ENCODE data around the gene GALNT14. TPM values are rescaled to one million over a fixed set of nuclear protein-coding genes. Genes with fewer than 3 reads are reported as not detected.

GALNT14 gene
- total and polyA plus RNA-seq, 4 donors: 0.85 to 2.8 (median 2.4) TPM

- ATAC-seq (ENCODE audit: insufficient read depth, low FRiP score): no peak
- peak in 2 of 3 donors; percentile 17 to 20 for DNase-seq
- Histone ChIP-seq H3K9me3 (ENCODE audit: control insufficient read depth in 4 of 4, insufficient read depth in 3 of 4, low read length in 3 of 4) (peaks cover 0 to 6% (median 0%) of the 10 kb centered on the region in 4 donors), H3K27ac (ENCODE audit: low read depth in 1 of 2, low read length in 1 of 2) (no peak overlapping the region), H3K4me1 (ENCODE audit: control insufficient read depth in 5 of 5, insufficient read depth in 5 of 5, low read length in 5 of 5) (peaks cover 0 to 16% (median 4%) of the 10 kb centered on the region in 5 donors), H3K27me3 (ENCODE audit: control insufficient read depth in 3 of 3, insufficient read depth in 3 of 3, low read length in 2 of 3) (peaks cover 0 to 12% (median 3%) of the 10 kb centered on the region in 3 donors), H3K9ac (ENCODE audit: insufficient read depth in 1 of 2, low read length in 2 of 2) (no peak overlapping the region), H3K36me3 (ENCODE audit: control insufficient read depth in 4 of 4, insufficient read depth in 4 of 4, low read length in 4 of 4) (no peaks in the 10 kb centered on the region), H3K4me3 (no peak overlapping the region)
- TF ChIP-seq, protein P1, sequence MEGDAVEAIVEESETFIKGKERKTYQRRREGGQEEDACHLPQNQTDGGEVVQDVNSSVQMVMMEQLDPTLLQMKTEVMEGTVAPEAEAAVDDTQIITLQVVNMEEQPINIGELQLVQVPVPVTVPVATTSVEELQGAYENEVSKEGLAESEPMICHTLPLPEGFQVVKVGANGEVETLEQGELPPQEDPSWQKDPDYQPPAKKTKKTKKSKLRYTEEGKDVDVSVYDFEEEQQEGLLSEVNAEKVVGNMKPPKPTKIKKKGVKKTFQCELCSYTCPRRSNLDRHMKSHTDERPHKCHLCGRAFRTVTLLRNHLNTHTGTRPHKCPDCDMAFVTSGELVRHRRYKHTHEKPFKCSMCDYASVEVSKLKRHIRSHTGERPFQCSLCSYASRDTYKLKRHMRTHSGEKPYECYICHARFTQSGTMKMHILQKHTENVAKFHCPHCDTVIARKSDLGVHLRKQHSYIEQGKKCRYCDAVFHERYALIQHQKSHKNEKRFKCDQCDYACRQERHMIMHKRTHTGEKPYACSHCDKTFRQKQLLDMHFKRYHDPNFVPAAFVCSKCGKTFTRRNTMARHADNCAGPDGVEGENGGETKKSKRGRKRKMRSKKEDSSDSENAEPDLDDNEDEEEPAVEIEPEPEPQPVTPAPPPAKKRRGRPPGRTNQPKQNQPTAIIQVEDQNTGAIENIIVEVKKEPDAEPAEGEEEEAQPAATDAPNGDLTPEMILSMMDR (IDR thresholded peaks at IDR 0.05; ENCODE audit: control extremely low read depth, extremely low read depth): no peak
- 87 to 90% methylated on average over 14 of the region's 14 CpGs for WGBS, 2 donors
Observed at GRCh38 chr2:30899516-30900054, 238.7 kb downstream of the GALNT14 start.

DNA sequence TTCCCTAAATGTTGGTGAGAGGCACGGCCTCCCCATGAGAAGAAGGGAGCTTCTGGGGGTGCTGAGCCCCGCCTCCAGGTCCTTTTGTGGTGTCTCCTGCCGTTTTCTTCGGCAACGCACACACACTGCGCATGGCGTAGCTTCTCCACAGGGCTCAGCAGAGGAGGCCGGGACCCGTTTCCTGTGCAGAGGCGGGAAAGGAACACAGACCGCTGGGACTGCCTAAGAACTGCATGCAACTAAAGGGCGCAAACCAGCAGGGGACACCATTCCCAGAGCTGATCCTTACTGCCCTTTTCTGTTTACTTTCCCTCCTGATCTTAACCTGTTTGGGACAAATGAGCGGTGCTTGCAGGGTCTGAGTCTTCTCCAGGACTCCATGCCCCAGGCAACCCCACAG, 240.7 kb downstream of the GALNT14 start:
- peaks cover 0 to 16% (median 4%) of the 10 kb centered on the region in 5 donors for H3K4me1 ChIP-seq (ENCODE audit: control insufficient read depth in 5 of 5, insufficient read depth in 5 of 5, low read length in 5 of 5)
- TF ChIP-seq, protein P1 (IDR thresholded peaks at IDR 0.05; ENCODE audit: control extremely low read depth, extremely low read depth): no peak
- H3K9ac ChIP-seq (ENCODE audit: insufficient read depth in 1 of 2, low read length in 2 of 2): no peak overlapping the region
- no peak overlapping the region for H3K27ac ChIP-seq (ENCODE audit: low read depth in 1 of 2, low read length in 1 of 2)
- no peak for DNase-seq
- H3K36me3 ChIP-seq (ENCODE audit: control insufficient read depth in 4 of 4, insufficient read depth in 4 of 4, low read length in 4 of 4): no peaks in the 10 kb centered on the region
- no peak for ATAC-seq (ENCODE audit: insufficient read depth, low FRiP score)
- 96 to 98% methylated on average over 13 of the region's 13 CpGs for WGBS, 2 donors
- H3K4me3 ChIP-seq: no peak overlapping the region
- H3K9me3 ChIP-seq (ENCODE audit: control insufficient read depth in 4 of 4, insufficient read depth in 3 of 4, low read length in 3 of 4): peaks cover 0 to 6% (median 0%) of the 10 kb centered on the region in 4 donors
- peaks cover 0 to 12% (median 3%) of the 10 kb centered on the region in 3 donors for H3K27me3 ChIP-seq (ENCODE audit: control insufficient read depth in 3 of 3, insufficient read depth in 3 of 3, low read length in 2 of 3)

DNA sequence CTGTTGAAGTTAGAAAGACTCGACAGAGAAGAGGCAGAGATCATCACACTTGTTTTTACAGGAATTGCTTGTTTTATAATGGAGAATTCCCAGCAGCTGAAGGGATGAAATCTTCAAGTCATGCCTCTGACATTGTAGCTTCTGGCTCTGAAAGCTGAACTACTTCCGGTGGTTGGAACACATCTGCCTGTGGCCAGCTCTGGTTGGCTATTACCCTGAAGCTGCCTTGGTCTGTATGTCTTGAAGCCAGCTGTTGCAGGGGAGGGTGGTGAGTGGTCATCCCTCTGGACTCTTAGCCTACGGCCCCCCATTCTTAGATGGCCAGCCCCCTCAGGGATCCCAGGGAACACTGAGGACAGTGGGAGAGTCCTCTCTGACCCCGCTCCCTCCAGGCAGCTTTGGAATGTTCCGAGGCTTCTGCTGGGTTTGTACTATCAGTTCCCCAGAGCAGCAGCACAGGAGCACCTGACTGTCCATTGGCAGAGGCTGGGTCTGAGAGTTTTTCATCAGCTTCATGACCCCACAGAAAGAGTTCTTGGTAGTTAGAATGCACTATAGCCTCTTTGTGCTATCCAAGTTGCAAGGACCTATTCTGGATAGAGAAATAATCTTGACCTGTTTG, 243.6 kb downstream of the GALNT14 start:
- peaks cover 0 to 3% (median 0%) of the 10 kb centered on the region in 5 donors for H3K4me1 ChIP-seq (ENCODE audit: control insufficient read depth in 5 of 5, insufficient read depth in 5 of 5, low read length in 5 of 5)
- H3K27ac ChIP-seq (ENCODE audit: low read depth in 1 of 2, low read length in 1 of 2): no peak overlapping the region
- 73 to 79% methylated on average over 5 of the region's 5 CpGs for WGBS, 2 donors
- peaks cover 0 to 6% (median 0%) of the 10 kb centered on the region in 4 donors for H3K9me3 ChIP-seq (ENCODE audit: control insufficient read depth in 4 of 4, insufficient read depth in 3 of 4, low read length in 3 of 4)
- TF ChIP-seq, protein P1 (IDR thresholded peaks at IDR 0.05; ENCODE audit: control extremely low read depth, extremely low read depth): no peak
- peaks cover 0 to 12% (median 3%) of the 10 kb centered on the region in 3 donors for H3K27me3 ChIP-seq (ENCODE audit: control insufficient read depth in 3 of 3, insufficient read depth in 3 of 3, low read length in 2 of 3)
- no peaks in the 10 kb centered on the region for H3K36me3 ChIP-seq (ENCODE audit: control insufficient read depth in 4 of 4, insufficient read depth in 4 of 4, low read length in 4 of 4)
- H3K9ac ChIP-seq (ENCODE audit: insufficient read depth in 1 of 2, low read length in 2 of 2): no peak overlapping the region
- DNase-seq (peak in 2 of 3 donors; percentile 38 to 51), ATAC-seq (ENCODE audit: insufficient read depth, low FRiP score) (no peak)
- H3K4me3 ChIP-seq: no peak overlapping the region
